Measurements from ENCODE around the gene UQCR11.

UQCR11 gene

DNA sequence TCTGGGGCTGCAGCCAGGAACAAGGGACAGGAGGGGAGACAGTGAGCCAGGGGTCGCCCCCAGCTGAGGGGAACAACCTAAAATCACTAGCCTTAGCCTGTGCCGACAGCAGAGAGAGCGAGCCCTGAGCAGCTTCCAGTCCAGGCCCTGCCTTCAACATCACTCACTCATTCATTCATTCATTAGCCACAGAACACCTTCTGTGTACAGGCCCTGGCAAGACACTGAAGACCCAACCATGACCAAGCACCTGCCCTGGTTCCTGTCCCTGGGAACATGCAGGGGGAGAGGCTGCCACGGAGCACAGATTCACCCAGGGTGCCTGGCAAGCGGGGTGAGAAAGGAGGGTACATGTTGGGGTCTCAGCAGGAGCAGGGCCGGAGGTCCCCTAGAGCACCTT is 42.0 kb downstream of the UQCR11 start:
- no peak for DNase-seq

DNA sequence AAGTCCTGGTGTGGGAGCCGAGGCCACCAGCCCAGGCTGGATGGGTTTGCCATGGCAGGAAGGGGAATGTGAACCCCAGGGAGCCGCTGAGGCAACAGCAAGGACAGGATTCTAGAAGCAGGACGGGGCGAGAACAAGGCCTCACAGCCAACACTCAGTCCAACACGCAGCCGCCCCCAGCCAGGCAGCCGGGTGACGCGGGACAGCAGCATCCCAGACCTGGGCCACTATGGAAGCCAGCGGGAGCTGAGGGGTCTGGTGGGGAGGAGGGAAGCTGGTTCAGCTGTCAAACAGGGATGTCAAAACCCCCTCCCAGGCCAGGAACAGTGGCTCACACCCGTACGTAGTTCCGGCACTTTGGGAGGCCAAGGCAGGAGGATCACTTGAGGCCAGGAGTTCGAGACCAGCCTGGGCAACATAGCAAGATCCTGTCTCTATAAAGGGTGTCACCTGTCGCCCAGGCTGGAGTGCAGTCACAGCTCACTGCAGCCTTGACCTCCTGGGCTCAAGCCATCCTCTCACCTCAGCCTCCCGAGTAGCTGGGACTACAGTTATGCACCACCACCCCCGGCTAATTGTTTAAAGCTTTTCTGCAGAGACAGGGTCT is 43.9 kb downstream of the UQCR11 start:
- no peak for DNase-seq

DNA sequence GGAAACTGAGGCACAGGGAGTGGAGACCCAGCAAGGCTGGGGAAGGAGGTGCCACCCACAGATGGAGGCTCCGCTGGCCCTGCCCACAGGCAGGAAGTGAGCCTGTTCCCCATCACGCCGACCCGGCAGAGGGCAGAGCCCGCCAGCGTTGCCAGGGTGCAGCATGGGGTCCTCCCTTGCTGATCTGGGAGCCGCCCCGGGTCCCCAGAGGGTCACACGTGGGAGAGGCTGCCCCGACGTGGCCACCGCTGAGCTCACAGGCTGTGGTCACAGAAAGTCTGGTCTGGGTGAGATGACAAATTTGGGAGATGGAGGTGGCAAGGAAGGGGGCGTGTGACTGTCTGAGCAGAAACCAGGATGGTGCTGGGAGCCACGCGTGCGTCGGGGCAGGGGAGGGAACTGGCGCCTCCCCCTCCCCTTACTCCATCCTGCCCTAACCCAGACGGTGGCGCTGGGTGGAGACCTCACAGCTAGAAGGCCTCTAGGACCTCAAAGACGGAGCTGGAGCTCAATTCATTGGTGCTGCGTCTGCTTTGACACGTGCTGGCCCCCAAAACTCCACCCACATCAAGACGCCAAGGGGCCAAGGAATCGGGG is 44.9 kb downstream of the UQCR11 start:
- DNase-seq: no peak

DNA sequence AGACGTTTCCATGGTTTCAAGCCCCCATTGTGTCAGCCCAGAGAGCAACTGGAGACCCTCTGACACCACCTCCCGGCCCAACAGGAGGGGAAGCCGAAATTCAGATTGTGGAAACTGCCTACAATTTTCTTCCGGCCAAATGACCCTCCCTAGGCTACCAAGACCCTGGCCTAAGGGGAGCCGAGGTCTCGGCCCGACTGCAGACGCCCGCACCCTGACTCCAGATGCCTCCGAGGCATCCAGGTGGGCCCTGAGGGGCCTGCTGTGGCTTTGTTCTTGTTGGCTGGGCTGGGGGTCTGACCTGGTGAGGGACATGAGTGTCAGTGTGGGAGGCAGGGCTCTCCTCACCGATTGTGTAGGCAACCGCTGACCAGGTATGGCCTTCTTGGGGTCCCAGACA is 46.7 kb downstream of the UQCR11 start:
- DNase-seq: no peak

DNA sequence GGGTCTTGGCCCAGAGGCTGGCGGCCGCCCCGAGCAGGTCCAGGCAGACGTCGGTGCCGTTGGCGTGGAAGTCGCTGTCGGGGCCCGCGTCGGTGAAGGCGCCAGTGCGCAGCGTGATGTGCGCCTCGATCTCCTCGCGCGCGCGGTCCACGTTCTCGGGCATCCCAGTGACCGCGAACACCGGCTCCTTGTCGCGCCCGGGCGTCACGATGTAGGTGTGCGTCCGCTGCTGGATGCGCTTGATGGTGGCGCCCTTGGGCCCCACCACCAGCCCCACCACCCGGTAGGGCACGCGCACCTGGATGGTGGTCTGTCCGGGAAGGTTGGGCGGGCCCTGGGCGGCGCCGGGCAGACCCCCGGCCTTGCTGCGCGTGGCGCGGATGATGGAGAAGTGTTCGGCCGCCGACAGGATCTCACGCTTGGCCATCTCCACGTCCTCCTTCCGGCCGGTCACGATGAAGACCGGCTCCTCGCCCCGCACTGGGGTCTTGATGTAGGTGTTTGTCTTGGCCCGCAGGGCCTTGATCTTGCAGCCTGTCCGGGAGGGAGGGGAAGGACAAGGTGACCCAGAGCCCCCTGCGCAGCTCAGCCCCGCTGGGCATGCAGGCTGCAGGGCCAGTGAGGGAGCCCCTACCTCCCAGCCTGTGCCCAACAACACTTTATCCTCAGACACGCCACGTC is 48.7 kb downstream of the UQCR11 start:
- DNase-seq: no peak

DNA sequence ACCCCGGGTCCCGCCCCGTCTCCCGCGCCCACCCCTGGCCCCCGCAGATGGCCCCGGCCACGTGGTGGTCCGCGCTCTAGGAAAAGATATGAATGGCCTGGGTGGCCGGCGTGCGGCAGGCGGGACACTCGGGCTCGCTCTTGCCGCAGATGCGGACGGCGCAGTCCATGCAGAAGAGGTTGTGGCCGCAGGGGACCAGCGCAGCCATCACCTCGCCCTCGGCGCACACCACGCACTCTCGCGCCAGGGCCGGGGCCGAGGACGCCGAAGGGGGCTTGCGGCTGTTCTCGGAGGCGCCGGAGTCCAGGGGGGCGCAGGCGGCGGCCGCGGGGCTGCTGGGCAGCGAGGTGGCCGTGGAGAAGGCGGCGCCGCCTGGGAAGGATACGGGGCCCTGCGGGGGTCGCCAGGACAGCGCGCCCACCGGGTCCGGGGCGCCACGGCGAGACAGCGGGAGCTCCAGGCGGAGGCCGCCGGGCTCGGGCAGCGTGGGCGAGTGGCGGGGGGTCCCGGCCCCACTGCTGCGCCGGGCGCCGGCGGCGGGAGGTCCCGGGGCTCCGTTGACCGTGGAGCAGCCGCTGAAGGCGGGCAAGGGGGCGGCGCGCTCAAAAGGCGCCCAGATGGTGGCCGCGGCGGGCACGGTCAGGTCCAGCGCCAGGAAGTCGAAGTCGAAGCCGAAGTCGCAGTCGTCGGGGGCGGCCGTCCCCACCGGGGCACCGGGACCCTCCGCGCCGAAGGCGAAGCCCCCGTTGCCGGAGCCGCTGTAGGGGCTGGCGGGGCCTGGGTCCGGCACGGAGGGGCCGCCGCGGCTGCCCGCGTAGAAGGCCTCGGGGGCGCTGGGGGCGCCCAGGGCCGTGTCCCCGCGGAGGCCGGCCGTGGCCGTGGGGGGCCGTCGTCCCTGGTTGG is 49.5 kb downstream of the UQCR11 start:
- no peak for DNase-seq

DNA sequence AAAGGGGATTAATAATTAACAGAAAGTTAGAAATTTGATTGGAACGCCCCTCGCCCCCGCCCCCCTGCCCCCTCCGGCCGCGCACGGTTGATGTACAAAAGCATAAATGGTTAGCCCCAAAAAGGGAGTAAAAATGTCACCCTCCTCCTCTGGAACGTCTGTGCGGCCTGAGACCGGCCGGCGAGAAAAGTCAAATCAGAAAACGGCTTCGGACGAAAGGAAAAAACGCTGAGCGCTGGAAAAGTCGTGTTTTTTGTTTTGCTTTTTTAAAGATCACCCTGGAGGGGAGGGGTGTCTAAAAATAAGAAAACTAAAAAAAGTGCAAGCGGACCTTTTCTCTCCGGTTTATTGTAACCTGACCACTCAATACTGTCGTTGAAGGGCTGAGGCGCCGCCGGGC is 50.3 kb downstream of the UQCR11 start:
- no peak for DNase-seq

DNA sequence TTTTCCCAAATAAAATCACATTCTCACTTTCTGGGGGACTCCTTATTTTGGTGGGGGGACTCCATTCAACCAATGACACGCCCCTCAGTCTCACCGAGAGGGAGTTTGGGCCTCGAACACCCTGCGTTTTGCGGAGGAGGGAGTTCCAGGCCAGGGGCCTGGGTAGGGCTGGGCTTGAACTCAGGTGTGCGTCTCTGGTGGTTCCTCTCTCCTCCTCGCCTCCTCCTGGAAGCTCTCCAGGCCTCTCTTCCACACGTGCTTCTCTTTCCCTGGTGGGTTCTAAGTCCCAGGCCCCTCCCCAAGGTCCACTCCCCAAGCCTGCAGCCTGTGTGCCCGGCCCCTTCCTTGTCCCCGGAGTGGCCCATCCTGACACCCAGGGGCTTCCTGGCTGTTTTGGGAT is 51.8 kb downstream of the UQCR11 start:
- DNase-seq: no peak

DNA sequence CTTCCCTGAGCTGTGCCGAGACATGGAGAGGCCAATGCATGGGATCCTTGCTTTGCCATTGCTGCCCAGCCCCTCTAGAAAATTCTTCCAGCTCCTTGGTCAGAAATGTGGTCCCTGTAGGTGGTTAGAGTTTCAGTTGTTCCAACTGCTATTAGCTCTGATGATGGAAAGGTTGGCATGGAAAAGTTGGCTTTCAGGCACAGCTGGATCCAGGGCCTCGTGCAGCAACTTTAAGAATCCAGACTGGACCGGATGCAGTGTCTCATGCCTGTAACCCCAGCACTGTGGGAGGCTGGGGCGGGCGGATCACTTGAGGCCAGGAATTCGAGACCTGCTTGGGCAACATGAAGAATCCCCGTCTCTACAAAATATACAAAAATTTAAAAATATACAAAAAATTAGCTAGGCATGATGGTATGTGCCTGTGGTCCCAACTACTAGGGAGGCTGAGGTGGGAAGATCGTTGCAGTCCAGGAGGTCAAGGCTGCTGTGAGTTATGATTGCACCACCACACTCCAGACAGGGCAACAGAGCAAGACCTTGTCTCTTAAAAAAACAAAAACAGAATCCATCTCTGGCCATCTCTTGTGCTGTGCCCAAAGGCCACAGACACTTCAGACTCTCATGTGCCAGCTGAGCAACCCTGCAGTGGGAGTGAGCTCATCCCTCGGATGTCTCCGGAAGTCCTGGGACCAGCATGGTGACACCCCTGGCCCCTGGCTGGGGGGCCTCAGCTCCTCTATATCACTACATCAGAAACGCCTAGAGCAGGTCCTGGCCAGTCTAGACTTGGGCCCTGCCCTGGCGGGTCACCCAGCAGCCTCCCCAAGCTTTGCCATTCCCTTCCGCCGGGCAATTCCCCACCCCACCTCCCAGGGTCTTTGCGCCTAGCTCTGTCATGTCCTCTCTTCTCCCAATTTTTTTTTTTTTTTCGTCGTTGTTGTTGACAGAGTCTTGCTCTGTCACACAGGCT is 53.9 kb downstream of the UQCR11 start:
- DNase-seq: no peak

DNA sequence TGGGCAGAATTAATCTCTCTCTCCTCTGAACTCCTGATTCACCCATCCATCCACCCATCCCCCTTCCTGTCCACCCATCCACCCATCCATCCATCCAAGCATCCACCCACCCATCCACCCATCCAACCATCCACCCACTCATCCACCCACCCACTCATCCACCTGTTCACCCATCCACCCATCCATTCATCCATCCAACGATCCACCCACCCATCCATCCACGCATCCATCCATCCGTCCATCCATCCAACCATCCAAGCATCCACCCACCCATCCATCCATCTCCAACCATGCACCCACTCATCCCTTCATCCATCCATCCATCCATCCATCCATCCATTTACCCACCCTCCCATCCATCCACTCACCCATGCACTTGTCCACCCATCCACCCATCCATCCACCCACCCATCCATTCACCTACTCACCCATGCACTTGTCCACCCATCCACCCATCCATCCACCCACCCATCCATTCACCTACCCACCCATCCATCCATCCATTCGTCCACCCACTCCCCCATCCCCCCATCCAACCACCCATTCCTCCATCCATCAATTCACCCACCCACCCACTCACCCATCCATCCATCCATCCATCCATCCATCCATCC is 55.8 kb downstream of the UQCR11 start:
- no peak for DNase-seq
